GM13976 (cell line): ENCODE data around the gene EIF4B.
"Not testable (repeated sequence)": the region's sequence is repeated elsewhere in the genome, so short reads cannot be mapped to it uniquely, and the experiment has no call there.

ENCODE experiments used
- DNase-seq: peaks from one replicate; pipeline ENCODE4 v3.0.0; 2012; ENCODE audit warnings: low spot score
- in situ Hi-C: fragments of 300-500 bp; cut with MboI; formaldehyde crosslinking; loops from one replicate; pipeline ENCODE4 v1.12.0; 2022; ENCODE audit warnings: low sequenced_read_pairs, mixed read lengths, inconsistent platforms; ENCODE audit not compliant: unreplicated experiment
- TF ChIP-seq, protein P1 (sequence below): IDR thresholded peaks from 2 replicates; pipeline ENCODE4 v1.5.1; 2012; ENCODE audit warnings: borderline replicate concordance, mild to moderate bottlenecking; ENCODE audit not compliant: insufficient read depth; ENCODE audit errors: extremely low read depth, missing control alignments, control extremely low read depth

Gene EIF4B

GRCh38 chr12:53007343-53007742 is 1.1 kb downstream of the EIF4B start:
- TF ChIP-seq, protein P1, sequence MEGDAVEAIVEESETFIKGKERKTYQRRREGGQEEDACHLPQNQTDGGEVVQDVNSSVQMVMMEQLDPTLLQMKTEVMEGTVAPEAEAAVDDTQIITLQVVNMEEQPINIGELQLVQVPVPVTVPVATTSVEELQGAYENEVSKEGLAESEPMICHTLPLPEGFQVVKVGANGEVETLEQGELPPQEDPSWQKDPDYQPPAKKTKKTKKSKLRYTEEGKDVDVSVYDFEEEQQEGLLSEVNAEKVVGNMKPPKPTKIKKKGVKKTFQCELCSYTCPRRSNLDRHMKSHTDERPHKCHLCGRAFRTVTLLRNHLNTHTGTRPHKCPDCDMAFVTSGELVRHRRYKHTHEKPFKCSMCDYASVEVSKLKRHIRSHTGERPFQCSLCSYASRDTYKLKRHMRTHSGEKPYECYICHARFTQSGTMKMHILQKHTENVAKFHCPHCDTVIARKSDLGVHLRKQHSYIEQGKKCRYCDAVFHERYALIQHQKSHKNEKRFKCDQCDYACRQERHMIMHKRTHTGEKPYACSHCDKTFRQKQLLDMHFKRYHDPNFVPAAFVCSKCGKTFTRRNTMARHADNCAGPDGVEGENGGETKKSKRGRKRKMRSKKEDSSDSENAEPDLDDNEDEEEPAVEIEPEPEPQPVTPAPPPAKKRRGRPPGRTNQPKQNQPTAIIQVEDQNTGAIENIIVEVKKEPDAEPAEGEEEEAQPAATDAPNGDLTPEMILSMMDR = no peak
- DNase-seq = no peak
- in situ Hi-C loops = no loop called here

- in situ Hi-C loops, DNase-seq: not testable (repeated sequence)
These were observed 2.5 kb downstream of the EIF4B start for GRCh38 chr12:53008760-53009159.

GRCh38 chr12:53010955-53011354 is 4.7 kb downstream of the EIF4B start:
- in situ Hi-C loops = no loop called here

GRCh38 chr12:53011889-53012288 is 5.6 kb downstream of the EIF4B start:
- DNase-seq = no peak
- in situ Hi-C loops = no loop called here
- TF ChIP-seq, protein P1 = no peak

More at GRCh38 chr12:53010955-53011354, 4.7 kb downstream of the EIF4B start:
- TF ChIP-seq, protein P1 = no peak
- DNase-seq = no peak

DNA sequence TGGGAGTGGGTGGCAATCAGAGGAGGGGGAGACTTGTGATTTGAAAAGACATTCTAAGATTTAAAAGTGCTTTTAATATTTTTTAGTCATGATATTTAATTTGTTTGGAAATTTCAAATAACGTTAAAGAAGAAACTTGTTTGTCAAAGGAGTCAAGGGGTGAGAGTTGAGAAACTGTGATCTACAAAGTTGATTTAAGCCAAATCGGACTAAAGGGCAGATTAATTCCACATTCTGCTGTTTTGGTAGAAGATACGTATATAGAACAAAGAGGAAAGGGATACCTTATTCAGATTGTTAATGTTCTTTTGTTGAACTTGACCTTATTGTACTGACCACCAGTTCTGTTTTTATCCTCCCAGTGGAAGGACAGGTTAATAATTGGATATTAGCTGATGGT is 6.7 kb downstream of the EIF4B start:
- TF ChIP-seq, protein P1 = no peak
- in situ Hi-C loops = no loop called here
- DNase-seq = no peak

DNA sequence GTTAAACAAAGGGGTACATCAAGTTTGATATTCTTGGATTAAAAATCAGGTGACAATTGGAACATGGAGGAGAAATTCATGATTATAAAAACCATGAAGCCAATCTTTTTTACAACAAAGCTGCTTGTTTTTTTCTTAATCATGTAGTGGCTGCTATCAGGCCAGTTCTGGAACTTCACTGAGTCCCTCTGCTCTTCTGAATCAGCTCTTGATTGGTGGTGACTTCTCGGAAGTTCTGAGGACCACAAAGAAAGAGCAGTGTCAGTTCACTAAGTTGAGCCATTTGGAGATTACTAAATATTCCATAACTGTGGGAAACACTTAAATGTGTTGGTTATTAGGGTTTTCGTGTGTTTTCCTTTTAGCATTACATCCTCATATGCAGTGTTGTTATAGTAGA is 8.5 kb downstream of the EIF4B start:
- TF ChIP-seq, protein P1 = no peak
- DNase-seq = no peak
- in situ Hi-C loops = no loop called here

DNA sequence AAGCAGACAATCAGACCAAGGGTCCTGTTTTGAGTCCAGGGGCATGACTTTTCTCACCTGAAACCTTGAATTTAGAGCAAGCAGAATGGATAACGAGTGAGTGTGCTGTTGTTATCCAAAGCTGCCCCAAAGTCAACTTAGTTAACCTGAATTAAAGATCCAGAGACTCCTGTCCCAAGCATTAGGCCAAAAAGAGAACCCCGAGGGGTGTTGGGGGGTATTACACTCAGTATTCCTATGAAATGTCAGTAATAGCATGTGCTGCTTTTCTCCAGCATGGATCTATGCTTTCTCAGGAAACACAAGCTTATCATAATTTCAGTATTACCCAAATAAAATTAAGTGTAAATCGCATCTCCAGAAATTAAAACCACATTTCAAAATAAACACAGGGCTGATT is 19.0 kb downstream of the EIF4B start:
- TF ChIP-seq, protein P1 = no peak
- DNase-seq = no peak
- in situ Hi-C loops = no loop called here

- in situ Hi-C loops, DNase-seq: not testable (repeated sequence)
These were observed 20.8 kb downstream of the EIF4B start for GRCh38 chr12:53027014-53027413.
